Heart right ventricle (tissue), 16 donors: ENCODE results near the gene DMRTA2. TPM values are rescaled to one million over a fixed set of nuclear protein-coding genes. Genes with fewer than 3 reads are reported as not detected.

Experiments used
- ATAC-seq, 8 donors: fragments of 200-7000 bp; cut with Tn5 transposase; one replicate each; pipeline ENCODE4 v1.9.1; 2020; ENCODE audit warnings: mild to moderate bottlenecking in 8 of 8, moderate library complexity in 8 of 8, moderate number of reproducible peaks in 1 of 8
- DNase-seq, 2 donors: peaks; one replicate each; pipeline ENCODE4 v3.0.0-alpha.2; 2020
- H3K27ac ChIP-seq, 10 donors: fragments of 200-600 bp; sonication (generic) in 2 of 10; one replicate each; pipeline versions ENCODE4 v1.5.0 to v1.8.0; 2020 to 2022; ENCODE audit warnings: mild to moderate bottlenecking in 3 of 10
- H3K27me3 ChIP-seq, 7 donors: fragments of 200-600 bp; one replicate each; pipeline ENCODE4 v1.8.0; 2021 to 2022; ENCODE audit warnings: mild to moderate bottlenecking in 2 of 7
- H3K36me3 ChIP-seq, 9 donors: fragments of 200-600 bp; sonication (generic) in 1 of 9; one replicate each; pipeline versions ENCODE4 v1.5.0 to v1.8.0; 2020 to 2022; ENCODE audit warnings: mild to moderate bottlenecking in 2 of 9
- H3K4me1 ChIP-seq, 9 donors: fragments of 200-600 bp; sonication (generic) in 1 of 9; one replicate each; pipeline versions ENCODE4 v1.5.0 to v1.8.0; 2020 to 2022; ENCODE audit warnings: mild to moderate bottlenecking in 4 of 9
- H3K4me3 ChIP-seq, 10 donors: fragments of 200-600 bp; sonication (generic) in 2 of 10; one replicate each; pipeline versions ENCODE4 v1.5.0 to v1.8.0; 2020 to 2022; ENCODE audit warnings: mild to moderate bottlenecking in 7 of 10, moderate library complexity in 2 of 10
- H3K9me3 ChIP-seq, 11 donors: fragments of 200-600 bp in 10 of 11; sonication (generic) in 2 of 11; one replicate each; pipeline versions ENCODE4 v1.5.0 to v1.8.0; 2013 to 2022; ENCODE audit warnings: mild to moderate bottlenecking in 2 of 11, control low read depth in 1 of 11, moderate library complexity in 1 of 11
- CTCF ChIP-seq, 9 donors: fragments of 200-600 bp; sonication (generic) in 2 of 9; IDR thresholded peaks; one replicate each; pipeline versions ENCODE4 v1.5.0 to v1.8.0; 2021 to 2022; ENCODE audit warnings: antibody characterized with exemption in 9 of 9, mild to moderate bottlenecking in 5 of 9, moderate library complexity in 1 of 9
- WGBS, 2 donors: extraction: QIAGEN DNeasy Blood & Tissue Kit; methylation state at CpG; one replicate each; pipeline ENCODE4 v1.1.7; 2013; ENCODE audit warnings: inconsistent platforms in 1 of 2; 5-methylcytosine and 5-hydroxymethylcytosine counted together
- intact Hi-C, 10 donors: fragments of 100-400 bp; cut with DNase I; formaldehyde crosslinking; loops; one replicate each; pipeline versions ENCODE4 v1.11.1 to v1.14.2; 2022
- long read RNA-seq, 3 donors: library from polyadenylated mRNA; unstranded; transcript quantifications; one replicate each; pipeline ENCODE4 v2.0.0, GENCODE V29; 2020 to 2021
- polyA plus RNA-seq, 2 donors: library from polyadenylated mRNA; stranded (reverse); fragments of 200-250 nt; gene quantifications; one replicate each; pipeline ENCODE4 v1.2.3, GENCODE V29; 2013
- total RNA-seq, 10 donors: library from RNA; stranded (reverse); fragmentation: NEBNext Ultra II Directional in 3 of 10; extraction: Animal tissue kit (Norgen Biotek cat#: 25700) in 3 of 10; gene quantifications; one replicate each; pipeline versions ENCODE4 v1.2.1 to v1.2.4, GENCODE V29; 2021 to 2023
- donor health status: Arrhythmogenic right ventricular cardiomyopathy.
- donor health status: ischemic (EF 13 %, LVEDD 7.1; RV severe dilation, severe dysfunction).
- donor health status: healthy with polysubstance abuse.
- donor health status: DM: no; HTN: yes; CAD: no.
- donor health status: DM: no; HTN: no; CAD: no.
- donor health status: ischemic (EF 25% LVEDD 6.9; RV normal size, moderate dysfunction).
- donor health status: ischemic (EF 25% LVEDD 5.7; RV mildly dilated, moderate dysfunction).
- donor health status: healthy.
- donor health status: DM: yes; HTN: yes; CAD: no.
- donor health status: Ischemic cardiomyopathy.
- donor health status: ischemic (EF 35%, LVEDD 5.7; RV mildly dilated, moderate dysfunction).
- donor health status: nonischemic (EF 11% LVEDD 7.7; RV severe dilation, severe dysfunction).
- donor health status: DM: yes; HTN: yes; CAD: no.
- donor health status: PGD.
- donor health status: ischemic (EF 29% LVEDD 5.4; RV normal size, mild dysfunction).
- donor health status: nonischemic (EF 23%, LVEDD 6.1; RV moderate dilation, normal function).

DMRTA2 gene
- total RNA-seq (under 1 TPM in 2 of 10 donors, not detected in 8; 0.09 TPM), polyA plus RNA-seq (not detected)
- long read RNA-seq, donor 1, partial matches to known transcripts = 2 of 2 reads
- long read RNA-seq, donor 1, other reads (novel, unspliced or antisense) = 0 of 2 reads
- long read RNA-seq, donor 2 = 0 reads
- long read RNA-seq, donor 3 = 0 reads

- peak within 1 kb of the TSS; percentile 10 to 52 (median 38) for H3K4me3 ChIP-seq
- peaks cover 22 to 79% (median 61%) of the 10 kb centered on the region in 9 donors for H3K4me1 ChIP-seq
- intact Hi-C loops = no loop called here
- TF ChIP-seq CTCF (IDR thresholded peaks at IDR 0.05) = no peak
- H3K36me3 ChIP-seq = no peaks in the 10 kb centered on the region
- H3K9me3 ChIP-seq = no peaks in the 10 kb centered on the region
- DNase-seq (no peak), ATAC-seq (peak in 3 of 8 donors; percentile 25 to 43 (median 36))
- no peak within 1 kb of the TSS for H3K27ac ChIP-seq
- peaks cover 88 to 100% (median 99%) of the 10 kb centered on the region in 7 donors for H3K27me3 ChIP-seq
- 1 to 2% methylated on average over 57 to 61 of the region's 61 CpGs for WGBS, 2 donors
These were observed at the start of gene DMRTA2 for GRCh38 chr1:50422946-50423669. DMRTA2 (minus strand) TSS chr1:50423443; CDS start chr1:50421536, 1,907 bp downstream.

GRCh38 chr1:50471967-50472366, 48.7 kb upstream of the DMRTA2 start:
- Histone ChIP-seq H3K9me3 (no peaks in the 10 kb centered on the region), H3K36me3 (peaks cover 0 to 51% (median 16%) of the 10 kb centered on the region in 9 donors), H3K27me3 (no peaks in the 10 kb centered on the region), H3K27ac (no peak overlapping the region), H3K4me3 (no peak overlapping the region), H3K4me1 (no peaks in the 10 kb centered on the region)
- DNase-seq = no peak
- intact Hi-C loops = no loop called here
- no peak for TF ChIP-seq CTCF (IDR thresholded peaks at IDR 0.05)
- WGBS, 2 donors = 86 to 92% methylated on average over 3 of the region's 3 CpGs
- no peak for ATAC-seq

GRCh38 chr1:50462964-50463363, 39.7 kb upstream of the DMRTA2 start:
- WGBS, 2 donors = 97 to 98% methylated on average over 2 of the region's 2 CpGs
- H3K27me3 ChIP-seq = no peaks in the 10 kb centered on the region
- ATAC-seq = no peak
- no peaks in the 10 kb centered on the region for H3K9me3 ChIP-seq
- DNase-seq = no peak
- H3K27ac ChIP-seq = no peak overlapping the region
- no peak for TF ChIP-seq CTCF (IDR thresholded peaks at IDR 0.05)
- peaks cover 0 to 36% (median 0%) of the 10 kb centered on the region in 9 donors for H3K36me3 ChIP-seq
- intact Hi-C loops = no loop called here
- peaks cover 0 to 3% (median 0%) of the 10 kb centered on the region in 9 donors for H3K4me1 ChIP-seq
- H3K4me3 ChIP-seq = no peak overlapping the region

- 93 to 99% methylated on average over 5 of the region's 5 CpGs for WGBS, 2 donors
- Histone ChIP-seq H3K27me3 (no peaks in the 10 kb centered on the region), H3K4me1 (peaks cover 0 to 3% (median 0%) of the 10 kb centered on the region in 9 donors), H3K9me3 (no peaks in the 10 kb centered on the region), H3K27ac (no peak overlapping the region), H3K4me3 (no peak overlapping the region), H3K36me3 (peaks cover 0 to 21% (median 0%) of the 10 kb centered on the region in 9 donors)
- no peak for ATAC-seq
- DNase-seq = no peak
- intact Hi-C loops = no loop called here
- no peak for TF ChIP-seq CTCF (IDR thresholded peaks at IDR 0.05)
These were observed 35.3 kb upstream of the DMRTA2 start for GRCh38 chr1:50458507-50458906.
